Esophagus muscularis mucosa (tissue), 4 donors: ENCODE data around the gene GPSM1. TPM values are rescaled to one million over a fixed set of nuclear protein-coding genes. Genes with fewer than 3 reads are reported as not detected.

Experiments
- DNase-seq: peaks from one replicate; pipeline ENCODE4 v3.0.0-alpha.2; 2017; ENCODE audit errors: extremely low spot score
- H3K27ac ChIP-seq, 4 donors: fragments of 200-600 bp; sonication (generic); replicated peaks in 1 of 4; 1 replicate in 3 of 4; 2 replicates in 1 of 4; pipeline ENCODE4 v1.5.1; 2016 to 2019; ENCODE audit warnings: mild to moderate bottlenecking in 1 of 4
- H3K27me3 ChIP-seq, 4 donors: fragments of 200-600 bp; sonication (generic); one replicate each; pipeline versions ENCODE4 v1.5.1 to v1.6.0; 2016 to 2019
- H3K36me3 ChIP-seq, 4 donors: fragments of 200-600 bp; sonication (generic); one replicate each; pipeline ENCODE4 v1.5.1; 2016 to 2019
- H3K4me1 ChIP-seq, 4 donors: fragments of 200-600 bp; sonication (generic); one replicate each; pipeline ENCODE4 v1.5.1; 2016 to 2019
- H3K4me3 ChIP-seq, 4 donors: fragments of 200-600 bp; sonication (generic); 1 replicate in 2 of 4; 2 replicates in 2 of 4; pipeline ENCODE4 v1.5.1; 2016 to 2019; ENCODE audit warnings: mild to moderate bottlenecking in 4 of 4, moderate library complexity in 1 of 4
- H3K9me3 ChIP-seq, 4 donors: fragments of 200-600 bp; sonication (generic); 1 replicate in 3 of 4; 2 replicates in 1 of 4; pipeline ENCODE4 v1.5.1; 2016 to 2019
- EP300 ChIP-seq: sonication (generic); formaldehyde crosslinking; IDR thresholded peaks from one replicate; pipeline ENCODE4 v1.6.1; 2017; ENCODE audit warnings: antibody characterized with exemption
- POLR2A ChIP-seq: fragments of 450-650 bp; IDR thresholded peaks from one replicate; pipeline ENCODE4 v1.6.1; 2017; ENCODE audit warnings: antibody characterized with exemption, moderate library complexity, mild to moderate bottlenecking, low read depth
- POLR2AphosphoS5 ChIP-seq, 2 donors: sonication (generic); formaldehyde crosslinking; IDR thresholded peaks; one replicate each; pipeline ENCODE4 v1.6.1; 2017; ENCODE audit warnings: antibody characterized with exemption in 2 of 2
- WGBS: methylation state at CpG from one replicate; pipeline ENCODE4 v1.1.5; 2018; 5-methylcytosine and 5-hydroxymethylcytosine counted together
- intact Hi-C: fragments of 100-400 bp; cut with DNase I; formaldehyde crosslinking; loops from one replicate; pipeline ENCODE4 v1.15.1; 2023
- total RNA-seq, 4 donors: library from RNA; depleted of rRNA; stranded (reverse); fragments of >200 nt; gene quantifications; one replicate each; pipeline versions ENCODE4 v1.1.0 to v1.2.1, GENCODE V29; 2016
- TF ChIP-seq, protein P1 (sequence below), 3 experiments: fragments of 200-600 bp in 2 of 3; fragments of 450-650 bp in 1 of 3; sonication (generic) in 2 of 3; IDR thresholded peaks; one replicate each; pipeline ENCODE4 v1.5.1; 2017 to 2019; ENCODE audit warnings: antibody characterized with exemption in 3 of 3, mild to moderate bottlenecking in 2 of 3, moderate library complexity in 1 of 3

GPSM1 gene
- total RNA-seq, 4 donors from 2014 or later: 8.3 to 18.5 (median 16.3) TPM

DNA sequence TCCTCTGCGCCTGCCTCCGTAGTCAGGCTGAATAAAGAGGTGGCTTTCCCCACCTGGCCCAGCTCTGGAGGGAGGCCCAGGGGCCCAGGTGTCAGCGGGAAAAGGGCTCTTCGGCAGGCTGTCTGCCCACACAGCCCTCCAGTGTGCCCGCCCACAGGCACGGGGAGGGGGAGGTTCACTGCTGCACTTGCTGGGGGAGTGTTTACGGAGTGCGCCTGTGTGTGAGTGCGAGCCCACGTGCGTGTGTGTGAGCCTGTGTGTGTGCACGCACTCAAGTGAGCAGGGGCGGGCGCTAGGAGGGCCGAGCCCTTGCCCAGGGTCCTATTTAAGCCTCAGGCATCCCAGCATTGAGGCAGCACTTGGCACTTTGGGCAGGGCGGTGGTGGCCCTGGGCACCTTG lies 25.3 kb downstream of the GPSM1 start:
- peaks cover 18 to 28% (median 21%) of the 10 kb centered on the region in 4 donors for H3K4me1 ChIP-seq
- intact Hi-C loops: no loop called here
- no peaks in the 10 kb centered on the region for H3K27me3 ChIP-seq
- H3K27ac ChIP-seq: no peak overlapping the region
- H3K4me3 ChIP-seq: no peak overlapping the region
- H3K36me3 ChIP-seq: peaks cover 0 to 46% (median 36%) of the 10 kb centered on the region in 4 donors
- TF ChIP-seq POLR2AphosphoS5 (IDR thresholded peaks at IDR 0.05): no peak
- no peak for TF ChIP-seq EP300
- TF ChIP-seq, protein P1, sequence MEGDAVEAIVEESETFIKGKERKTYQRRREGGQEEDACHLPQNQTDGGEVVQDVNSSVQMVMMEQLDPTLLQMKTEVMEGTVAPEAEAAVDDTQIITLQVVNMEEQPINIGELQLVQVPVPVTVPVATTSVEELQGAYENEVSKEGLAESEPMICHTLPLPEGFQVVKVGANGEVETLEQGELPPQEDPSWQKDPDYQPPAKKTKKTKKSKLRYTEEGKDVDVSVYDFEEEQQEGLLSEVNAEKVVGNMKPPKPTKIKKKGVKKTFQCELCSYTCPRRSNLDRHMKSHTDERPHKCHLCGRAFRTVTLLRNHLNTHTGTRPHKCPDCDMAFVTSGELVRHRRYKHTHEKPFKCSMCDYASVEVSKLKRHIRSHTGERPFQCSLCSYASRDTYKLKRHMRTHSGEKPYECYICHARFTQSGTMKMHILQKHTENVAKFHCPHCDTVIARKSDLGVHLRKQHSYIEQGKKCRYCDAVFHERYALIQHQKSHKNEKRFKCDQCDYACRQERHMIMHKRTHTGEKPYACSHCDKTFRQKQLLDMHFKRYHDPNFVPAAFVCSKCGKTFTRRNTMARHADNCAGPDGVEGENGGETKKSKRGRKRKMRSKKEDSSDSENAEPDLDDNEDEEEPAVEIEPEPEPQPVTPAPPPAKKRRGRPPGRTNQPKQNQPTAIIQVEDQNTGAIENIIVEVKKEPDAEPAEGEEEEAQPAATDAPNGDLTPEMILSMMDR (IDR thresholded peaks at IDR 0.05): no peak
- TF ChIP-seq POLR2A: no peak
- H3K9me3 ChIP-seq: no peaks in the 10 kb centered on the region
- no peak for DNase-seq
- WGBS: 77% methylated on average over 10 of the region's 16 CpGs

DNA sequence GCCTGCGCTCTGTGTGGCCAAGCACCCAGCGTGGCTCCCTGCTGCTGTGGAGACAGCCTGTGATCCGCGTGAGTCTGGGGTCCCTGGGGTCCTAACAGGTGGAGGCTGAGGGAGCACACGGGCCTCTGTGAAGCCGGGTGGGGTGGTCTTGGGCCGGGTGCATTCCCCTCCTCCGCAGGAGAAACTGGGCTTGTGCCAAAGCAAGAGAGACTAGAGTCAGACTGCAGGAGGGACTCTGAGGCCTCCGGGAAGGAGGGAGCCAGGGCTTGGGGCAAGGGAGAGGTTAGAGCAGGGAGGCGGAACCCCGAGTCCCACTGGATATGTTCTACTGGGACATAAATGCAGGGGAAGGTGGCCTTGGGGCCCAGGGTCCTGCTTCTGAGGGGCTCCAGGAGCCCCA lies 25.7 kb downstream of the GPSM1 start:
- Histone ChIP-seq H3K27me3 (no peaks in the 10 kb centered on the region), H3K27ac (peak overlapping the region in 1 of 4 donors; percentile 80), H3K4me1 (peaks cover 18 to 28% (median 21%) of the 10 kb centered on the region in 4 donors), H3K4me3 (no peak overlapping the region), H3K9me3 (no peaks in the 10 kb centered on the region), H3K36me3 (peaks cover 0 to 50% (median 40%) of the 10 kb centered on the region in 4 donors)
- WGBS: 81% methylated on average over 9 of the region's 11 CpGs
- TF ChIP-seq POLR2AphosphoS5 (IDR thresholded peaks at IDR 0.05) (no peak), POLR2A (no peak), EP300 (no peak)
- TF ChIP-seq, protein P1 (IDR thresholded peaks at IDR 0.05): no peak
- intact Hi-C loops: no loop called here
- DNase-seq: no peak

DNA sequence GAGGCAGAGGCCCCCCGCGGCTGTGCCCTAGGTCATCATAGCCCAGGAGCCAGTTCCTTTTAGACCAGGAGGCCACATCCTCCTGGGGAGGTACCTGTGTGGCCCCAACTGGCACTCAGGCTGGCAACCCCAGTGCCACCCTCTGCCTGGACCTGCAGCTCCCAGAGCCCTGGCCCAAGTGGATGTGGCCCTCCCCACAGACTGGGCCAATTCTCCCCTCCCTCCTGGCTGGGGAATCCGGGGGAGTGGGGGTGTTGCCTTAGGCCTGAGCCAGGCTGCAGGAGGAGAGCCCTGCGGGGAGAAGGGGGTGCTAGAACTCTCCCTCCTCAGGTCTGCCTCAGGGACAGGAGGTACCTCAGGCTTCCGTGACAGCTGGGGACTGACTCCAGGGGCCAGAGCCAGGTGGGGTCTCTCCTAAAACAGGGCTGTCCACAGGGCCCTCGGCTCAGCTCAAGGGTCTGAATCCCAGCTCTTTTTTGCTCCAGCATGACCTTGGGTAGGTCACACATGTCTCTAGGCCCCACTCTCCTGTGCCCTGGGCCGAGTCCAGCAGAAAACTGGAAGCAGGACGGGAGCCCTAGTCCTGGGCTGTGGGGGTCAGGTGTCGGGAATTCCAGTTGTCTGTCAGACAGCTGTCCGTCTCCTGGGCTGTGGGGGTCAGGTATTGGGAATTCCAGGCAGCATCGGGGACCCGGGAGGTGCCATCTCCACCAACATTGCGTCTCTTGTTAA lies 26.6 kb downstream of the GPSM1 start:
- H3K9me3 ChIP-seq: no peaks in the 10 kb centered on the region
- intact Hi-C loops: no loop called here
- H3K27me3 ChIP-seq: no peaks in the 10 kb centered on the region
- peak overlapping the region; percentile 65 to 82 (median 78) for H3K27ac ChIP-seq
- H3K36me3 ChIP-seq: peaks cover 0 to 52% (median 42%) of the 10 kb centered on the region in 4 donors
- H3K4me1 ChIP-seq: peaks cover 18 to 28% (median 21%) of the 10 kb centered on the region in 4 donors
- TF ChIP-seq POLR2AphosphoS5 (IDR thresholded peaks at IDR 0.05) (no peak), POLR2A (no peak), EP300 (no peak)
- TF ChIP-seq, protein P1 (IDR thresholded peaks at IDR 0.05): no peak
- no peak for DNase-seq
- WGBS: 51% methylated on average over 6 of the region's 13 CpGs
- H3K4me3 ChIP-seq: no peak overlapping the region

DNA sequence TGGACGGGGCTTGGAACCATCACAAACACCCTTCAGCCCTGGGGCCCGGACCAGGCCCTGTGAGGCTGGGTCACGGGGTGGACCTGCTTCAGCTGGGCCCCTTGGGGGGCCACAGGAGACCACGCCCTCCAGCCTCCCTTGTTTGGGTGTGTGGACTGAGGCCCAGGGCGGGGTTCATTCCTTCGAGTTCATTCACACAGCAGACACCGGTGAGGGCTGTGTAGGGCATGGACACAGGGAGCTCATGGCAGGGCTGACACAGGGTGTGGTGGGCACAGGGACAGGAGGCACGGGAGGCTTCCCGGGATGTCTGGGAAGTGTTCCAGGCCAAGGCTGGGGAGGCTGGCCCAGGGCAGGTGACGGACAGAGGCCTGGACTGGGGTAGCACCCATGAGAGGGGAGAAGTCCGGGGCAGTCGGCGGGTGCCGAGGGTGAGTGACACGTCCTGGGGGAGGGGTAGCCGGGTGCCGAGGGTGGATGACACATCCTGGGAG lies 27.3 kb downstream of the GPSM1 start:
- Histone ChIP-seq H3K27me3 (no peaks in the 10 kb centered on the region), H3K4me3 (no peak overlapping the region), H3K9me3 (no peaks in the 10 kb centered on the region), H3K36me3 (peaks cover 0 to 49% (median 39%) of the 10 kb centered on the region in 4 donors), H3K27ac (peak overlapping the region; percentile 65 to 82 (median 78)), H3K4me1 (peaks cover 18 to 28% (median 21%) of the 10 kb centered on the region in 4 donors)
- DNase-seq: no peak
- intact Hi-C loops: no loop called here
- WGBS: 40% methylated on average over 14 of the region's 17 CpGs
- TF ChIP-seq, protein P1 (IDR thresholded peaks at IDR 0.05): no peak
- TF ChIP-seq POLR2A (no peak), POLR2AphosphoS5 (IDR thresholded peaks at IDR 0.05) (peak in 1 of 2 donors; percentile 45)
